HEK293 (cell line): ENCODE measurements around the gene PLEKHF1.
A peak's percentile ranks its signal among the peaks of the same experiment; 100 is the strongest.

ENCODE experiments used
- GLI4 ChIP-seq: fragments of 450-650 bp; formaldehyde crosslinking; IDR thresholded peaks from 2 replicates; pipeline ENCODE4 v1.5.1; 2016; ENCODE audit warnings: missing biosample characterization, missing genetic modification characterization
- KLF9 ChIP-seq: fragments of 450-650 bp; formaldehyde crosslinking; IDR thresholded peaks from 2 replicates; pipeline ENCODE4 v1.5.1; 2016; ENCODE audit warnings: missing biosample characterization, missing genetic modification characterization, low read depth
- ZBTB1 ChIP-seq: fragments of 450-650 bp; formaldehyde crosslinking; IDR thresholded peaks from 2 replicates; pipeline ENCODE4 v1.5.1; 2016; ENCODE audit warnings: missing biosample characterization, missing genetic modification characterization
- ZBTB8A ChIP-seq: fragments of 450-650 bp; formaldehyde crosslinking; IDR thresholded peaks from 2 replicates; pipeline ENCODE4 v1.5.1; 2016; ENCODE audit warnings: missing biosample characterization, missing genetic modification characterization
- ZFP3 ChIP-seq: fragments of 450-650 bp; formaldehyde crosslinking; IDR thresholded peaks from 2 replicates; pipeline ENCODE4 v1.5.1; 2016; ENCODE audit warnings: low read depth, missing biosample characterization, missing genetic modification characterization
- ZNF146 ChIP-seq: fragments of 450-650 bp; formaldehyde crosslinking; IDR thresholded peaks from 2 replicates; pipeline ENCODE4 v1.5.1; 2016; ENCODE audit warnings: missing biosample characterization, missing genetic modification characterization
- ZNF214 ChIP-seq: fragments of 450-650 bp; formaldehyde crosslinking; IDR thresholded peaks from 2 replicates; pipeline ENCODE4 v1.5.1; 2017; ENCODE audit warnings: missing biosample characterization, mild to moderate bottlenecking, missing genetic modification characterization, borderline replicate concordance
- ZNF266 ChIP-seq: fragments of 450-650 bp; formaldehyde crosslinking; IDR thresholded peaks from 2 replicates; pipeline ENCODE4 v1.5.1; 2016; ENCODE audit warnings: missing biosample characterization, missing genetic modification characterization, low read depth
- ZNF274 ChIP-seq, 2 experiments: fragments of 200-500 bp in 1 of 2; fragments of 450-650 bp in 1 of 2; sonication (Bioruptor generic) in 1 of 2; formaldehyde crosslinking in 1 of 2; IDR thresholded peaks; 2 replicates each; pipeline versions ENCODE4 v1.5.1 to v1.6.1; 2014 to 2016; ENCODE audit warnings: borderline replicate concordance in 1 of 2, inconsistent platforms in 1 of 2, low read length in 1 of 2, missing biosample characterization in 1 of 2, missing genetic modification characterization in 1 of 2
- ZNF292 ChIP-seq: fragments of 450-650 bp; formaldehyde crosslinking; IDR thresholded peaks from 2 replicates; pipeline ENCODE4 v1.5.1; 2016; ENCODE audit warnings: low read depth, missing biosample characterization, missing genetic modification characterization, borderline replicate concordance
- ZNF341 ChIP-seq: fragments of 450-650 bp; formaldehyde crosslinking; IDR thresholded peaks from 2 replicates; pipeline ENCODE4; 2016; ENCODE audit warnings: low read depth, missing biosample characterization, missing genetic modification characterization
- ZNF354C ChIP-seq: fragments of 450-650 bp; formaldehyde crosslinking; IDR thresholded peaks from 2 replicates; pipeline ENCODE4 v1.5.1; 2016; ENCODE audit warnings: missing biosample characterization, missing genetic modification characterization, low read depth, borderline replicate concordance
- ZNF624 ChIP-seq: fragments of 450-650 bp; formaldehyde crosslinking; IDR thresholded peaks from 2 replicates; pipeline ENCODE4 v1.5.1; 2017; ENCODE audit warnings: missing biosample characterization, missing genetic modification characterization
- ZNF670 ChIP-seq: fragments of 450-650 bp; formaldehyde crosslinking; IDR thresholded peaks from 2 replicates; pipeline ENCODE4 v1.5.1; 2016; ENCODE audit warnings: missing biosample characterization, missing genetic modification characterization, low read depth
- ZNF707 ChIP-seq: fragments of 450-650 bp; formaldehyde crosslinking; IDR thresholded peaks from 2 replicates; pipeline ENCODE4 v1.5.1; 2016; ENCODE audit warnings: missing biosample characterization, missing genetic modification characterization
- ZSCAN30 ChIP-seq: fragments of 450-650 bp; IDR thresholded peaks from 2 replicates; pipeline ENCODE4 v1.5.1; 2018; ENCODE audit warnings: missing biosample characterization, mild to moderate bottlenecking, missing genetic modification characterization, moderate library complexity
- TF ChIP-seq, protein P1 (sequence below): fragments of 450-650 bp; formaldehyde crosslinking; IDR thresholded peaks from 2 replicates; pipeline ENCODE4 v1.5.1; 2017; ENCODE audit warnings: missing biosample characterization, missing genetic modification characterization
- TF ChIP-seq, protein P2 (sequence below): sonication (generic); formaldehyde crosslinking; IDR thresholded peaks from 2 replicates; pipeline ENCODE4 v1.8.1; 2022; ENCODE audit warnings: mild to moderate bottlenecking, moderate library complexity, missing genetic modification reagents
- TF ChIP-seq, protein P3 (sequence below): fragments of 450-650 bp; formaldehyde crosslinking; IDR thresholded peaks from 2 replicates; pipeline ENCODE4 v1.5.1; 2016; ENCODE audit warnings: missing biosample characterization, missing genetic modification characterization
- TF ChIP-seq, protein P4 (sequence below): fragments of 450-650 bp; formaldehyde crosslinking; IDR thresholded peaks from 2 replicates; pipeline ENCODE4 v1.5.1; 2016; ENCODE audit warnings: missing biosample characterization, missing genetic modification characterization
- TF ChIP-seq, protein P5 (sequence below): fragments of 450-650 bp; formaldehyde crosslinking; IDR thresholded peaks from 2 replicates; pipeline ENCODE4 v1.5.1; 2016; ENCODE audit warnings: missing biosample characterization, missing genetic modification characterization
- TF ChIP-seq, protein P6 (sequence below): fragments of 450-650 bp; formaldehyde crosslinking; IDR thresholded peaks from 2 replicates; pipeline ENCODE4 v1.5.1; 2016; ENCODE audit warnings: missing biosample characterization, missing genetic modification characterization, low read depth
- TF ChIP-seq, protein P7 (sequence below): fragments of 450-650 bp; formaldehyde crosslinking; IDR thresholded peaks from 2 replicates; pipeline ENCODE4 v1.5.1; 2016; ENCODE audit warnings: missing biosample characterization, missing genetic modification characterization

The PLEKHF1 gene

DNA sequence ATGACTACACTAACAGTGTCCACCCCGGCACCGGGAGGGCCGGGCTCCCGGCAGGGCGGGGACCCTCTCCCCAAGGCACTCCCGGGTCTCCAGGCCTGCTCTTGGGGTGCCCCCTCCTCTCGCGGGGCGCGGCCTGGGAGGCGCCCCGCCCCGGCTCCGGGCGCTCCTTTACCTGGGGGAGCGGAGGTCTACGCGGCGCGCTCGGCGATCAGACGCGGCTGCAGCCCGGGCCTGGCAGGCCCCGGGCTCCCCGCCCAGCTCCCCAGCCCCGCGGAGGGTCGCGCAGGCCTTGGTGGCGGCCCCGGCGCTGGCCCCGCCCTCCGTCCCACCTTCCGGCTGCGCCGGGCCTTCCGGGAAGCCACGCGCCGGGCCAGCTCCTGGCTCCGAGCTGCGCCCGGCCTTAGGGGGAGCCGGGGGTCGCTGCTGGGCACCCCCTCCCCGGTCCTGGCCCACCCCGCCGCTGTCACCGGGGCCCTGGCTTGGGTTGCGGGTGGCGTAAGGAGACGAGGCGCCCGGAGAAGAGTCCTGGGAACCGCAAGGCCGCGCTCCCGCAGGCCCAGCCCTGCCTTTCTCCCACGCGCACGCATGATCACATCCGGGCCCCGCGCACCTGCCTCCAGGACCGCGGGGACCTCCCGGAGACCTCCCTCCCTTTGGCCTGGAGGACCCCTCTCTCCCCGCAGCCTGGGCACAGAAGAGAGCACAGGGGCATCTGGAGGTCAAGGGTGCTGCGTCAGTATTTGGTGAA lies 49.9 kb downstream of the PLEKHF1 start, which contains the start of gene C19orf12 (continued):
- TF ChIP-seq, protein P1, sequence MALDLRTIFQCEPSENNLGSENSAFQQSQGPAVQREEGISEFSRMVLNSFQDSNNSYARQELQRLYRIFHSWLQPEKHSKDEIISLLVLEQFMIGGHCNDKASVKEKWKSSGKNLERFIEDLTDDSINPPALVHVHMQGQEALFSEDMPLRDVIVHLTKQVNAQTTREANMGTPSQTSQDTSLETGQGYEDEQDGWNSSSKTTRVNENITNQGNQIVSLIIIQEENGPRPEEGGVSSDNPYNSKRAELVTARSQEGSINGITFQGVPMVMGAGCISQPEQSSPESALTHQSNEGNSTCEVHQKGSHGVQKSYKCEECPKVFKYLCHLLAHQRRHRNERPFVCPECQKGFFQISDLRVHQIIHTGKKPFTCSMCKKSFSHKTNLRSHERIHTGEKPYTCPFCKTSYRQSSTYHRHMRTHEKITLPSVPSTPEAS (tag by site-specific recombination), result no peak
- TF ChIP-seq ZNF146 (tag by site-specific recombination), result peak; percentile 36; the same call in 1 of the 2 replicates
- TF ChIP-seq, protein P2, sequence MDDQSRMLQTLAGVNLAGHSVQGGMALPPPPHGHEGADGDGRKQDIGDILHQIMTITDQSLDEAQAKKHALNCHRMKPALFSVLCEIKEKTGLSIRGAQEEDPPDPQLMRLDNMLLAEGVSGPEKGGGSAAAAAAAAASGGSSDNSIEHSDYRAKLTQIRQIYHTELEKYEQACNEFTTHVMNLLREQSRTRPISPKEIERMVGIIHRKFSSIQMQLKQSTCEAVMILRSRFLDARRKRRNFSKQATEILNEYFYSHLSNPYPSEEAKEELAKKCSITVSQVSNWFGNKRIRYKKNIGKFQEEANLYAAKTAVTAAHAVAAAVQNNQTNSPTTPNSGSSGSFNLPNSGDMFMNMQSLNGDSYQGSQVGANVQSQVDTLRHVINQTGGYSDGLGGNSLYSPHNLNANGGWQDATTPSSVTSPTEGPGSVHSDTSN (CRISPR knock-in tag), result peak; percentile 74; the same call in 1 of the 2 replicates
- peak; percentile 46; the same call in 1 of the 2 replicates for TF ChIP-seq ZBTB8A (tag by site-specific recombination)
- no peak for TF ChIP-seq ZNF274 (IDR thresholded peaks at IDR 0.05; ENCODE audit: low read length)
- no peak for TF ChIP-seq ZNF274 (tag by site-specific recombination; IDR thresholded peaks at IDR 0.05; ENCODE audit: borderline replicate concordance)
- no peak for TF ChIP-seq ZNF670
- no peak for TF ChIP-seq ZNF214 (tag by site-specific recombination)
- no peak for TF ChIP-seq ZFP3 (tag by site-specific recombination)
- TF ChIP-seq ZNF292 (tag by site-specific recombination), result no peak
- TF ChIP-seq, protein P3, sequence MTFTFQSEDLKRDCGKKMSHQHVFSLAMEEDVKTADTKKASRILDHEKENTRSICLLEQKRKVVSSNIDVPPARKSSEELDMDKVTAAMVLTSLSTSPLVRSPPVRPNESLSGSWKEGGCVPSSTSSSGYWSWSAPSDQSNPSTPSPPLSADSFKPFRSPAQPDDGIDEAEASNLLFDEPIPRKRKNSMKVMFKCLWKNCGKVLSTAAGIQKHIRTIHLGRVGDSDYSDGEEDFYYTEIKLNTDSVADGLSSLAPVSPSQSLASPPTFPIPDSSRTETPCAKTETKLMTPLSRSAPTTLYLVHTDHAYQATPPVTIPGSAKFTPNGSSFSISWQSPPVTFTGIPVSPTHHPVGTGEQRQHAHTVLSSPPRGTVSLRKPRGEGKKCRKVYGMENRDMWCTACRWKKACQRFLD (tag by site-specific recombination), result no peak
- TF ChIP-seq, protein P4, sequence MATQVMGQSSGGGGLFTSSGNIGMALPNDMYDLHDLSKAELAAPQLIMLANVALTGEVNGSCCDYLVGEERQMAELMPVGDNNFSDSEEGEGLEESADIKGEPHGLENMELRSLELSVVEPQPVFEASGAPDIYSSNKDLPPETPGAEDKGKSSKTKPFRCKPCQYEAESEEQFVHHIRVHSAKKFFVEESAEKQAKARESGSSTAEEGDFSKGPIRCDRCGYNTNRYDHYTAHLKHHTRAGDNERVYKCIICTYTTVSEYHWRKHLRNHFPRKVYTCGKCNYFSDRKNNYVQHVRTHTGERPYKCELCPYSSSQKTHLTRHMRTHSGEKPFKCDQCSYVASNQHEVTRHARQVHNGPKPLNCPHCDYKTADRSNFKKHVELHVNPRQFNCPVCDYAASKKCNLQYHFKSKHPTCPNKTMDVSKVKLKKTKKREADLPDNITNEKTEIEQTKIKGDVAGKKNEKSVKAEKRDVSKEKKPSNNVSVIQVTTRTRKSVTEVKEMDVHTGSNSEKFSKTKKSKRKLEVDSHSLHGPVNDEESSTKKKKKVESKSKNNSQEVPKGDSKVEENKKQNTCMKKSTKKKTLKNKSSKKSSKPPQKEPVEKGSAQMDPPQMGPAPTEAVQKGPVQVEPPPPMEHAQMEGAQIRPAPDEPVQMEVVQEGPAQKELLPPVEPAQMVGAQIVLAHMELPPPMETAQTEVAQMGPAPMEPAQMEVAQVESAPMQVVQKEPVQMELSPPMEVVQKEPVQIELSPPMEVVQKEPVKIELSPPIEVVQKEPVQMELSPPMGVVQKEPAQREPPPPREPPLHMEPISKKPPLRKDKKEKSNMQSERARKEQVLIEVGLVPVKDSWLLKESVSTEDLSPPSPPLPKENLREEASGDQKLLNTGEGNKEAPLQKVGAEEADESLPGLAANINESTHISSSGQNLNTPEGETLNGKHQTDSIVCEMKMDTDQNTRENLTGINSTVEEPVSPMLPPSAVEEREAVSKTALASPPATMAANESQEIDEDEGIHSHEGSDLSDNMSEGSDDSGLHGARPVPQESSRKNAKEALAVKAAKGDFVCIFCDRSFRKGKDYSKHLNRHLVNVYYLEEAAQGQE, result no peak
- no peak for TF ChIP-seq ZNF354C (tag by site-specific recombination)
- 0 out of 2 replicates have a peak, but pooled peaks have one; percentile 11 for TF ChIP-seq ZBTB1 (tag by site-specific recombination)
- TF ChIP-seq, protein P5, sequence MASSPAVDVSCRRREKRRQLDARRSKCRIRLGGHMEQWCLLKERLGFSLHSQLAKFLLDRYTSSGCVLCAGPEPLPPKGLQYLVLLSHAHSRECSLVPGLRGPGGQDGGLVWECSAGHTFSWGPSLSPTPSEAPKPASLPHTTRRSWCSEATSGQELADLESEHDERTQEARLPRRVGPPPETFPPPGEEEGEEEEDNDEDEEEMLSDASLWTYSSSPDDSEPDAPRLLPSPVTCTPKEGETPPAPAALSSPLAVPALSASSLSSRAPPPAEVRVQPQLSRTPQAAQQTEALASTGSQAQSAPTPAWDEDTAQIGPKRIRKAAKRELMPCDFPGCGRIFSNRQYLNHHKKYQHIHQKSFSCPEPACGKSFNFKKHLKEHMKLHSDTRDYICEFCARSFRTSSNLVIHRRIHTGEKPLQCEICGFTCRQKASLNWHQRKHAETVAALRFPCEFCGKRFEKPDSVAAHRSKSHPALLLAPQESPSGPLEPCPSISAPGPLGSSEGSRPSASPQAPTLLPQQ, result peak; percentile 63; the same call in 1 of the 2 replicates
- no peak for TF ChIP-seq ZNF624 (tag by site-specific recombination)
- no peak for TF ChIP-seq ZNF707 (tag by site-specific recombination)
- TF ChIP-seq, protein P6, sequence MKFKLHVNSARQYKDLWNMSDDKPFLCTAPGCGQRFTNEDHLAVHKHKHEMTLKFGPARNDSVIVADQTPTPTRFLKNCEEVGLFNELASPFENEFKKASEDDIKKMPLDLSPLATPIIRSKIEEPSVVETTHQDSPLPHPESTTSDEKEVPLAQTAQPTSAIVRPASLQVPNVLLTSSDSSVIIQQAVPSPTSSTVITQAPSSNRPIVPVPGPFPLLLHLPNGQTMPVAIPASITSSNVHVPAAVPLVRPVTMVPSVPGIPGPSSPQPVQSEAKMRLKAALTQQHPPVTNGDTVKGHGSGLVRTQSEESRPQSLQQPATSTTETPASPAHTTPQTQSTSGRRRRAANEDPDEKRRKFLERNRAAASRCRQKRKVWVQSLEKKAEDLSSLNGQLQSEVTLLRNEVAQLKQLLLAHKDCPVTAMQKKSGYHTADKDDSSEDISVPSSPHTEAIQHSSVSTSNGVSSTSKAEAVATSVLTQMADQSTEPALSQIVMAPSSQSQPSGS (tag by site-specific recombination), result no peak
- TF ChIP-seq ZSCAN30, result peak; percentile 85
- TF ChIP-seq KLF9 (tag by site-specific recombination), result peak; percentile 33
- TF ChIP-seq ZNF341 (tag by site-specific recombination), result no peak
- 0 out of 2 replicates have a peak, but pooled peaks have one; percentile 5 for TF ChIP-seq ZNF266 (tag by site-specific recombination)
- no peak for TF ChIP-seq GLI4 (tag by site-specific recombination)
- TF ChIP-seq, protein P7, sequence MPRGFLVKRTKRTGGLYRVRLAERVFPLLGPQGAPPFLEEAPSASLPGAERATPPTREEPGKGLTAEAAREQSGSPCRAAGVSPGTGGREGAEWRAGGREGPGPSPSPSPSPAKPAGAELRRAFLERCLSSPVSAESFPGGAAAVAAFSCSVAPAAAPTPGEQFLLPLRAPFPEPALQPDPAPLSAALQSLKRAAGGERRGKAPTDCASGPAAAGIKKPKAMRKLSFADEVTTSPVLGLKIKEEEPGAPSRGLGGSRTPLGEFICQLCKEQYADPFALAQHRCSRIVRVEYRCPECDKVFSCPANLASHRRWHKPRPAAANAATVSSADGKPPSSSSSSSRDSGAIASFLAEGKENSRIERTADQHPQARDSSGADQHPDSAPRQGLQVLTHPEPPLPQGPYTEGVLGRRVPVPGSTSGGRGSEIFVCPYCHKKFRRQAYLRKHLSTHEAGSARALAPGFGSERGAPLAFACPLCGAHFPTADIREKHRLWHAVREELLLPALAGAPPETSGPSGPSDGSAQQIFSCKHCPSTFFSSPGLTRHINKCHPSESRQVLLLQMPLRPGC (tag by site-specific recombination), result peak; percentile 32; the same call in 1 of the 2 replicates
